ENCODE results near the gene MLLT3. TPM values are rescaled to one million over a fixed set of nuclear protein-coding genes. Genes with fewer than 3 reads are reported as not detected.

The MLLT3 gene
- total RNA-seq, 1 donor from 2014 or later, result 7.7 TPM

DNA sequence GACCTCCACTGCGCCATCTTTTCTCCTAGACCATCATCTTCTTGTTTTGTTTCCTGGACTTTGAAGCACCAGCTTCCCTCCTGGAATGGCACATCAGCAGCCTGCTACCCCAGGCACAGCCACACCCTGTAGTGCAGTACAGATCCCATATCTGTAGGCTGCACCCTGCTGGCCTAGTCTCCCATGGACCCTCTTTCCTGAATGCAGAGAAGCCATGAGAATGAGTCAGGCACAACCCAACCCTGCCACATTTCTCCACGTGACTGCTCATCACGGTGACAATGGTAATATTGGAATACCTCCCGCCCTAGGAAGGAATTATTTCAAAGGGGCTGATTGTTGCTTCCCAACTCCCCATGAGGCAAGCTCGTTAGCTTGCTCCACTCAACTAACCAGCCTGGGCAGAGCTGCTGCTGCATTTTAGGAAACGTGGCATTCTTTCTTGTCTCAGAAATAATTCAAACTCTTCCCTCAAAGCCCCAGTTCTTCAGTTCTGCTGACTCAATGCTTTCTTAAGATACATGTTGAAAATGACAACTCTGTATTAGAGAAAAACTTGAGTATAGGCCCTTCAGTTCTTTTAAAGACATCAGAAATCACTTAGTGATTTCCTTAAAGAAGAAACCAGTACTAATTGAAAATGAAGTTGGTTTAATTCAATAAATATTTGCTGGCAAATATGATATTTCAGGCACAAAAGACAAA lies 328.1 kb downstream of the MLLT3 start:
- Mint-ChIP-seq H3K27ac (ENCODE audit: unreplicated experiment) (no peak overlapping the region), H3K9me3 (ENCODE audit: low read depth) (peaks cover 5% of the 10 kb centered on the region), H3K4me1 (ENCODE audit: low read depth) (peaks cover 20% of the 10 kb centered on the region), H3K27me3 (ENCODE audit: low read depth) (peaks cover 4% of the 10 kb centered on the region), H3K4me3 (ENCODE audit: unreplicated experiment) (no peak overlapping the region), H3K36me3 (ENCODE audit: low read depth) (no peaks in the 10 kb centered on the region)
- TF ChIP-seq, protein P1, sequence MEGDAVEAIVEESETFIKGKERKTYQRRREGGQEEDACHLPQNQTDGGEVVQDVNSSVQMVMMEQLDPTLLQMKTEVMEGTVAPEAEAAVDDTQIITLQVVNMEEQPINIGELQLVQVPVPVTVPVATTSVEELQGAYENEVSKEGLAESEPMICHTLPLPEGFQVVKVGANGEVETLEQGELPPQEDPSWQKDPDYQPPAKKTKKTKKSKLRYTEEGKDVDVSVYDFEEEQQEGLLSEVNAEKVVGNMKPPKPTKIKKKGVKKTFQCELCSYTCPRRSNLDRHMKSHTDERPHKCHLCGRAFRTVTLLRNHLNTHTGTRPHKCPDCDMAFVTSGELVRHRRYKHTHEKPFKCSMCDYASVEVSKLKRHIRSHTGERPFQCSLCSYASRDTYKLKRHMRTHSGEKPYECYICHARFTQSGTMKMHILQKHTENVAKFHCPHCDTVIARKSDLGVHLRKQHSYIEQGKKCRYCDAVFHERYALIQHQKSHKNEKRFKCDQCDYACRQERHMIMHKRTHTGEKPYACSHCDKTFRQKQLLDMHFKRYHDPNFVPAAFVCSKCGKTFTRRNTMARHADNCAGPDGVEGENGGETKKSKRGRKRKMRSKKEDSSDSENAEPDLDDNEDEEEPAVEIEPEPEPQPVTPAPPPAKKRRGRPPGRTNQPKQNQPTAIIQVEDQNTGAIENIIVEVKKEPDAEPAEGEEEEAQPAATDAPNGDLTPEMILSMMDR (IDR thresholded peaks at IDR 0.05), result no peak
- DNase-seq (ENCODE audit: low spot score), result no peak

DNA sequence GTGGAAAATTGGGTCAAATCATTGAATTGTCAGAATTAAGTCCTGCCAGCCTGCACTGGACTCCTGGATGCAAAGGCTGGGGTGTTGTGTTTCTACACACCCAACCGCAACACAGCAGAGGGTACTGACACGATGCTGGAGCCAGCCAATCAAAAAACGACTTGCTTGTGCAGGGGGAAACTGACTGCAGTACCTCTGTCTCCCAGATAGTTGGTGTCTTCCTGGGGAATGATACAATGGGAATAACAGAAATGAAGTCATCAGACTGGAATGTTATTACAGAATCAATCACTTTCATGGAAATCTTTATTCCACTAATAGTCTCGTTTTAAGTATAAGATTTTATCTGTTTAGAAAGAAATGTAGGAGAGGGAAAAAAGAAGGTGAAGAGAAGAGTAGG lies 330.3 kb downstream of the MLLT3 start:
- Mint-ChIP-seq H3K36me3 (ENCODE audit: low read depth) (peaks cover 2% of the 10 kb centered on the region), H3K27me3 (ENCODE audit: low read depth) (peaks cover 4% of the 10 kb centered on the region), H3K4me1 (ENCODE audit: low read depth) (peaks cover 4% of the 10 kb centered on the region), H3K27ac (ENCODE audit: unreplicated experiment) (no peak overlapping the region), H3K4me3 (ENCODE audit: unreplicated experiment) (no peak overlapping the region), H3K9me3 (ENCODE audit: low read depth) (peaks cover 10% of the 10 kb centered on the region)
- TF ChIP-seq, protein P1 (IDR thresholded peaks at IDR 0.05), result peak; percentile 47
- DNase-seq (ENCODE audit: low spot score), result no peak

Small RNAs within 50 kb of the gene (microRNA-seq; reads per million reads assigned to microRNA genes)
- gene MIR4473 (ENCODE audit: borderline number of aligned reads) (not detected), gene MIR4474 (ENCODE audit: borderline number of aligned reads) (not detected)

Other genes with a start within 250 kb of the MLLT3 start
- 26.2 to 51.1 TPM (median 28.7 TPM) in 3 replicates for gene FOCAD, start 61.8 kb upstream of the MLLT3 start, total RNA-seq